ENCODE results near the gene AJAP1. TPM values are rescaled to one million over a fixed set of nuclear protein-coding genes. Genes with fewer than 3 reads are reported as not detected.

AJAP1 gene
- total and polyA plus RNA-seq, 2 donors (not counting 1 experiment from before 2014, with no cell fraction given), result not detected

DNA sequence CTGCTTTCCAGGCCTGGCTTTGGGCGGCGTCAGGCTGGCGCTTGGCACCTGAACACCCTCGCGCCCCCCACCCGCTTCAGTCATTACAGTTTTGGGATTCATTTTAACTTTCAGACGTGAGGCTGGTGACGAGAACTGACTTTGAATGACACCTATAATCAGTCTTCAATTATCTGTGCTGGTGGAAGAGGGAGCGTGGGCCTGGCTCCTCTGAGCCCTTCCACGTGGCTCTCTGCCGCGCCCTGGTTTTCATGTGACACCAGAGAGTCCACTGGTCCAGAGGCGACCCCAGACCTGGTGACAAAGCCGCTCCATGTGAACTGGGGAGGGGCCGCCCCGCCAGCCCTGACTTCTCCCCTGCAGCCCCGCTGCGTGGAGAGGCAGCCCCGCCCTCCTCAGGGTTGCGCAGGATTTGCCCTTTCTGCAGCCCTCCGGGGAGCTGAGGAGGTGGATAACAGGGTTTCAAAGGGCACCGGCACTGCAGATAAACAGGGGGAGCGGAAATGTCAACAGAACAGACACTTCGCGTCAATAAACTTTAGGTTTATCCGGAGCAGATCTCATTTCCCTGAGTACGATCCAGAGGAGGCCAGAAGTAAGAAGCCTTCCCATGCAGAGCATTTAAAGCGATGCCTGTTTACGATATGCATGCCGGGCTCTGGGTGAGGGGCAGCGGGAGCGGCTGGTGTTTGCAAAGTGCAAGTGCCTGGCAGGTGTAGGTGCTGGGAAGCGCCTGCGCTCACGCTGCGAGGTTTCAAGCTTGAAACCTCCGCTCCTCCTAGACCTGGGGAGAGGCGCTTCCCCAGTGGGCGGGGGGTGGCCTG, 56.4 kb downstream of the AJAP1 start:
- Histone ChIP-seq H2AFZ (ENCODE audit: insufficient read depth, low read depth, low read length, poor library complexity, severe bottlenecking) (no peak overlapping the region), H3K36me3 (replicated peaks in 1 of 2; ENCODE audit: control extremely low read depth in 1 of 2, control insufficient read depth in 1 of 2, extremely low read depth in 1 of 2, insufficient read depth in 2 of 2, low read length in 1 of 2) (no peaks in the 10 kb centered on the region), H3K9me3 (ENCODE audit: control extremely low read depth in 1 of 3, control insufficient read depth in 2 of 3, insufficient read depth in 1 of 3, low read length in 2 of 3) (peaks cover 0 to 15% (median 0%) of the 10 kb centered on the region in 3 donors), H3K4me2 (replicated peaks; ENCODE audit: low read depth, low read length, poor library complexity, severe bottlenecking) (no peak overlapping the region), H3K27me3 (replicated peaks in 1 of 4; ENCODE audit: control extremely low read depth in 1 of 4, control insufficient read depth in 3 of 4, insufficient read depth in 4 of 4, low read length in 3 of 4) (no peaks in the 10 kb centered on the region), H4K20me1 (ENCODE audit: control insufficient read depth, insufficient read depth, low read length, poor library complexity, severe bottlenecking) (no peaks in the 10 kb centered on the region), H3K4me1 (ENCODE audit: control insufficient read depth in 2 of 2, insufficient read depth in 2 of 2, low read length in 2 of 2) (no peaks in the 10 kb centered on the region), H3K79me2 (ENCODE audit: control insufficient read depth, insufficient read depth, low read length) (no peaks in the 10 kb centered on the region), H3K4me3 (ENCODE audit: control extremely low read depth in 1 of 5, extremely low read depth in 1 of 5, insufficient read depth in 1 of 5, low read depth in 2 of 5, low read length in 4 of 5) (no peak overlapping the region), H3K27ac (ENCODE audit: low read length in 2 of 2) (no peak overlapping the region), H3K9ac (ENCODE audit: low read length) (no peak overlapping the region)
- Mint-ChIP-seq H3K27me3 (peaks cover 15% of the 10 kb centered on the region), H3K27ac (no peak overlapping the region), H3K4me3 (no peak overlapping the region), H3K9me3 (ENCODE audit: insufficient read depth) (peaks cover 7% of the 10 kb centered on the region), H3K4me1 (no peaks in the 10 kb centered on the region)
- intact Hi-C loops (cut with micrococcal nuclease), result no loop called here
- CTCF ChIA-PET, result no interaction called here
- POLR2A ChIA-PET, result no interaction called here
- TF ChIP-seq, protein P1, sequence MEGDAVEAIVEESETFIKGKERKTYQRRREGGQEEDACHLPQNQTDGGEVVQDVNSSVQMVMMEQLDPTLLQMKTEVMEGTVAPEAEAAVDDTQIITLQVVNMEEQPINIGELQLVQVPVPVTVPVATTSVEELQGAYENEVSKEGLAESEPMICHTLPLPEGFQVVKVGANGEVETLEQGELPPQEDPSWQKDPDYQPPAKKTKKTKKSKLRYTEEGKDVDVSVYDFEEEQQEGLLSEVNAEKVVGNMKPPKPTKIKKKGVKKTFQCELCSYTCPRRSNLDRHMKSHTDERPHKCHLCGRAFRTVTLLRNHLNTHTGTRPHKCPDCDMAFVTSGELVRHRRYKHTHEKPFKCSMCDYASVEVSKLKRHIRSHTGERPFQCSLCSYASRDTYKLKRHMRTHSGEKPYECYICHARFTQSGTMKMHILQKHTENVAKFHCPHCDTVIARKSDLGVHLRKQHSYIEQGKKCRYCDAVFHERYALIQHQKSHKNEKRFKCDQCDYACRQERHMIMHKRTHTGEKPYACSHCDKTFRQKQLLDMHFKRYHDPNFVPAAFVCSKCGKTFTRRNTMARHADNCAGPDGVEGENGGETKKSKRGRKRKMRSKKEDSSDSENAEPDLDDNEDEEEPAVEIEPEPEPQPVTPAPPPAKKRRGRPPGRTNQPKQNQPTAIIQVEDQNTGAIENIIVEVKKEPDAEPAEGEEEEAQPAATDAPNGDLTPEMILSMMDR (IDR thresholded peaks at IDR 0.05), result no peak
- TF ChIP-seq EZH2 (IDR thresholded peaks at IDR 0.05; ENCODE audit: borderline replicate concordance, insufficient read depth, low read depth, low read length, poor library complexity, severe bottlenecking), result no peak
- whole genome bisulfite sequencing (ENCODE audit: insufficient coverage), result 34% methylated on average over 37 of the region's 39 CpGs
- DNase-seq (no peak), ATAC-seq (ENCODE audit: low read depth) (no peak)

All from B cell (primary cell).